SU-DHL-6 (cell line): ENCODE measurements around the gene IFT20.

Experiments used
- H2AFZ ChIP-seq: fragments of 200-600 bp; sonication (generic); 2 replicates; pipeline ENCODE4 v1.6.1; 2014; ENCODE audit warnings: low read depth, mild to moderate bottlenecking, moderate library complexity, mixed read lengths, antibody characterized with exemption, low read length; ENCODE audit not compliant: severe bottlenecking
- H3F3A ChIP-seq: fragments of 200-600 bp; shearing (Covaris generic); 2 replicates; pipeline ENCODE4 v1.6.0; 2016; ENCODE audit warnings: antibody characterized with exemption, mild to moderate bottlenecking; ENCODE audit not compliant: insufficient read depth
- H3K27ac ChIP-seq: fragments of 200-600 bp; sonication (generic); 2 replicates; pipeline ENCODE4 v1.5.1; 2016; ENCODE audit warnings: low read depth, mild to moderate bottlenecking, low read length, moderate library complexity, mixed read lengths
- H3K27me3 ChIP-seq: fragments of 200-600 bp; sonication (generic), shearing (Covaris generic); 2 replicates; pipeline ENCODE4 v1.6.0; 2014; ENCODE audit warnings: mild to moderate bottlenecking, low read length
- H3K36me3 ChIP-seq: fragments of 200-600 bp; sonication (generic); 2 replicates; pipeline ENCODE4 v1.6.1; 2014; ENCODE audit warnings: mild to moderate bottlenecking, low read length, mixed read lengths
- H3K4me2 ChIP-seq: fragments of 300-600, 200-600 bp; shearing (Covaris generic), sonication (generic); 2 replicates; pipeline ENCODE4 v1.6.0; 2014; ENCODE audit warnings: low read length, low read depth, mild to moderate bottlenecking; ENCODE audit not compliant: poor library complexity, severe bottlenecking
- H3K4me3 ChIP-seq: fragments of 200-600 bp; sonication (generic); 2 replicates; pipeline ENCODE4 v1.5.1; 2014; ENCODE audit warnings: antibody characterized with exemption, low read length, mild to moderate bottlenecking, mixed read lengths; ENCODE audit not compliant: insufficient read depth, poor library complexity, severe bottlenecking
- H3K79me2 ChIP-seq: fragments of 200-600 bp; sonication (generic); 2 replicates; pipeline ENCODE4 v1.6.1; 2014; ENCODE audit warnings: mild to moderate bottlenecking, low read length, moderate library complexity; ENCODE audit not compliant: insufficient read depth
- H3K9ac ChIP-seq: fragments of 200-600 bp; sonication (generic); 2 replicates; pipeline ENCODE4 v1.7.0; 2014; ENCODE audit warnings: mild to moderate bottlenecking, low read length
- H3K9me2 ChIP-seq: fragments of 200-600 bp; sonication (generic); replicated peaks from 2 replicates; pipeline ENCODE4 v1.6.1; 2014; ENCODE audit warnings: low read length; ENCODE audit not compliant: insufficient read depth
- H3K9me3 ChIP-seq: fragments of 200-600 bp; sonication (generic); 2 replicates; pipeline ENCODE4 v1.6.1; 2014; ENCODE audit warnings: low read length, mixed read lengths; ENCODE audit not compliant: insufficient read depth
- H4K20me1 ChIP-seq: fragments of 200-600 bp; sonication (generic); 2 replicates; pipeline ENCODE4 v1.6.1; 2014; ENCODE audit warnings: low read depth, mild to moderate bottlenecking, antibody characterized with exemption, low read length, moderate library complexity, mixed read lengths
- CTCF ChIP-seq: fragments of 200-600 bp; sonication (generic); IDR thresholded peaks from one replicate; pipeline ENCODE4 v1.5.1; 2017; ENCODE audit warnings: antibody characterized with exemption, mild to moderate bottlenecking, low read length, moderate library complexity; ENCODE audit not compliant: insufficient read depth, poor library complexity, severe bottlenecking
- EZH2phosphoT487 ChIP-seq: fragments of 200-600 bp; sonication (generic), shearing (Covaris generic); conservative IDR thresholded peaks from 2 replicates; pipeline ENCODE4 v1.6.1; 2018; ENCODE audit warnings: mild to moderate bottlenecking, antibody characterized with exemption, low read length, moderate library complexity, mixed read lengths

The IFT20 gene

GRCh38 chr17:28282596-28282995, 52.7 kb downstream of the IFT20 start:
- H3F3A ChIP-seq, result no peaks in the 10 kb centered on the region
- no peak overlapping the region for H3K4me2 ChIP-seq
- no peak overlapping the region for H3K9ac ChIP-seq
- no peak overlapping the region for H3K4me3 ChIP-seq
- TF ChIP-seq EZH2phosphoT487, result no peak
- no peak for TF ChIP-seq CTCF
- no peaks in the 10 kb centered on the region for H4K20me1 ChIP-seq
- no peak overlapping the region for H3K27ac ChIP-seq
- no peaks in the 10 kb centered on the region for H3K79me2 ChIP-seq
- no peak overlapping the region for H2AFZ ChIP-seq
- no peaks in the 10 kb centered on the region for H3K9me2 ChIP-seq
- no peaks in the 10 kb centered on the region for H3K9me3 ChIP-seq
- H3K36me3 ChIP-seq, result no peaks in the 10 kb centered on the region
- no peaks in the 10 kb centered on the region for H3K27me3 ChIP-seq

GRCh38 chr17:28280826-28281225, 54.4 kb downstream of the IFT20 start:
- Histone ChIP-seq H3K4me2 (no peak overlapping the region), H3K36me3 (no peaks in the 10 kb centered on the region), H3K4me3 (no peak overlapping the region), H3F3A (no peaks in the 10 kb centered on the region), H4K20me1 (no peaks in the 10 kb centered on the region), H3K27ac (no peak overlapping the region), H3K79me2 (no peaks in the 10 kb centered on the region), H3K9ac (no peak overlapping the region), H3K9me2 (no peaks in the 10 kb centered on the region), H2AFZ (no peak overlapping the region), H3K27me3 (no peaks in the 10 kb centered on the region), H3K9me3 (no peaks in the 10 kb centered on the region)
- TF ChIP-seq EZH2phosphoT487 (no peak), CTCF (no peak)

- H3K4me3 ChIP-seq, result no peak overlapping the region
- no peaks in the 10 kb centered on the region for H3K27me3 ChIP-seq
- no peaks in the 10 kb centered on the region for H4K20me1 ChIP-seq
- H3K4me2 ChIP-seq, result no peak overlapping the region
- H3K9ac ChIP-seq, result no peak overlapping the region
- no peaks in the 10 kb centered on the region for H3K36me3 ChIP-seq
- no peak overlapping the region for H2AFZ ChIP-seq
- H3K9me2 ChIP-seq, result no peaks in the 10 kb centered on the region
- H3K27ac ChIP-seq, result no peak overlapping the region
- TF ChIP-seq EZH2phosphoT487 (no peak), CTCF (no peak)
- H3K9me3 ChIP-seq, result no peaks in the 10 kb centered on the region
- no peaks in the 10 kb centered on the region for H3F3A ChIP-seq
- no peaks in the 10 kb centered on the region for H3K79me2 ChIP-seq
These were observed 55.9 kb downstream of the IFT20 start for GRCh38 chr17:28279411-28279810.
